Measurements from ENCODE around the gene HIVEP2. TPM values are rescaled to one million over a fixed set of nuclear protein-coding genes. Genes with fewer than 3 reads are reported as not detected.

HIVEP2 gene
- total and polyA plus RNA-seq, 3 donors from 2014 or later = 4.7 to 10.8 (median 10.7) TPM

DNA sequence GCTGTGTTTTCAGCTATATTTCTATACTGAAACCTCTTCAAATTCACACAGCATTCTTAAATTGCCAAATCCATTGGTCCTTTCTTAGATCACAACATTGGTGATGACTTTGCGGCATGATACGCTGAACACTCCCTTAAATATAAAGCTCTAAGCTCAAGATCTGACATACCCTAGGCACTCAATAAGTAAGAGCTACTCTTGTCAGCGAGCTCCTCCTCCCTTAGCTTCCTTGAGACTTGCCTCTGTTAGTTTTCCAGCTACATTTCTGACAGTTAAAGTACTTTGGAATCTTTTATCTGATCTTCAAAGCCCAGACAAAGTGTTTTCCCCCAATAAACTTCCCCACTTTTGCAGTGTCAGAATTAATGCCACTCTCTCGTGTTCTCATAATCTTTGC is 117.0 kb downstream of the HIVEP2 start:
- 95 to 96% methylated on average over 4 of the region's 4 CpGs for WGBS, 2 donors
- TF ChIP-seq POLR2A (IDR thresholded peaks at IDR 0.05) = no peak
- TF ChIP-seq, protein P1, sequence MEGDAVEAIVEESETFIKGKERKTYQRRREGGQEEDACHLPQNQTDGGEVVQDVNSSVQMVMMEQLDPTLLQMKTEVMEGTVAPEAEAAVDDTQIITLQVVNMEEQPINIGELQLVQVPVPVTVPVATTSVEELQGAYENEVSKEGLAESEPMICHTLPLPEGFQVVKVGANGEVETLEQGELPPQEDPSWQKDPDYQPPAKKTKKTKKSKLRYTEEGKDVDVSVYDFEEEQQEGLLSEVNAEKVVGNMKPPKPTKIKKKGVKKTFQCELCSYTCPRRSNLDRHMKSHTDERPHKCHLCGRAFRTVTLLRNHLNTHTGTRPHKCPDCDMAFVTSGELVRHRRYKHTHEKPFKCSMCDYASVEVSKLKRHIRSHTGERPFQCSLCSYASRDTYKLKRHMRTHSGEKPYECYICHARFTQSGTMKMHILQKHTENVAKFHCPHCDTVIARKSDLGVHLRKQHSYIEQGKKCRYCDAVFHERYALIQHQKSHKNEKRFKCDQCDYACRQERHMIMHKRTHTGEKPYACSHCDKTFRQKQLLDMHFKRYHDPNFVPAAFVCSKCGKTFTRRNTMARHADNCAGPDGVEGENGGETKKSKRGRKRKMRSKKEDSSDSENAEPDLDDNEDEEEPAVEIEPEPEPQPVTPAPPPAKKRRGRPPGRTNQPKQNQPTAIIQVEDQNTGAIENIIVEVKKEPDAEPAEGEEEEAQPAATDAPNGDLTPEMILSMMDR (IDR thresholded peaks at IDR 0.05) = no peak

DNA sequence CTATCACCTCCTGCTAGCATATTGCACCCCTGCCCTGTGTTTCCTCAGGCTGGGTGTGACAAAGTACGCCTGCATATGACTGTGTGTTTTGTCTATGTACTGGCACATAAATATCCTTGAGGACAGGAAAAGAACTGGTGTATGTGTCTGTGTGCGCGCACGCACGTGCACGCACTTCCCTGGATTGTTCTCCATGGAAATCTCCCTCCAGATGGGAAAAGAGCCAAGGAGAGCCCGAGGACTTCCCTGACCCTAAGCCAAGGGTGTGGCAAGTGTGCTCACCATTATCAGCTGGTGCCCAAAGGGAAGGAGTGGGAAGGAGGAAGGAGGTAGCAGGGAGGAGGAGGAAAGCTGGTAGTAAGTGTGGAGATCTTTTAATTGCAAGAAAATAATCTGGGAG is 117.6 kb downstream of the HIVEP2 start:
- no peak overlapping the region for H3K27ac ChIP-seq
- 84 to 87% methylated on average over 7 of the region's 7 CpGs for WGBS, 2 donors
- H3K36me3 ChIP-seq (ENCODE audit: low read depth, missing control alignments) = no peaks in the 10 kb centered on the region
- intact Hi-C loops (cut with DNase I; ENCODE audit: low total_unique reads) = no loop called here
- TF ChIP-seq, protein P1 (IDR thresholded peaks at IDR 0.05) = no peak
- TF ChIP-seq POLR2A (IDR thresholded peaks at IDR 0.05) = no peak
- H3K9me3 ChIP-seq = no peaks in the 10 kb centered on the region
- DNase-seq = no peak
- H3K27me3 ChIP-seq = no peaks in the 10 kb centered on the region
- no peaks in the 10 kb centered on the region for H3K4me1 ChIP-seq
- no peak overlapping the region for H3K4me3 ChIP-seq

More for the DNA sequence above, 117.0 kb downstream of the HIVEP2 start:
- no peaks in the 10 kb centered on the region for H3K9me3 ChIP-seq
- no peak overlapping the region for H3K27ac ChIP-seq
- no peaks in the 10 kb centered on the region for H3K27me3 ChIP-seq
- no peaks in the 10 kb centered on the region for H3K36me3 ChIP-seq (ENCODE audit: low read depth, missing control alignments)
- intact Hi-C loops (cut with DNase I; ENCODE audit: low total_unique reads) = no loop called here
- DNase-seq = no peak
- no peaks in the 10 kb centered on the region for H3K4me1 ChIP-seq
- H3K4me3 ChIP-seq = no peak overlapping the region

DNA sequence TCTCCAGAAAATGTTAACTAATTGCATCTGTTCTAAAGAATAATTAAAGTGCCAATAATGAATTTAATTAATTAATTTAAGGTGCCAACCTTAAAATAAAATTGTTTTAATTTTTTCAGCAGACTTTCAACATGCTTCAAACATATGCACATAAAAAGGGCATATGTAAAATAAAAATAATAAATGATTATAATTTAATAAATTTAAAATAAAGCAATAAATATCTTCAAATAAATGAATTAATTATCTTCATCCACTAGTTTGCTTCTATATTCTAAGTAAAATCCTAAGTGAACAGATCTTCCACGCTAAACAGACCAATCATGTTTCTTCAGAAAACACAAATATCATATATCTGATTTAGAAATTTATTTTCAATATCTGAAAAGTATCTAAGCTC is 119.2 kb downstream of the HIVEP2 start:
- Histone ChIP-seq H3K36me3 (ENCODE audit: low read depth, missing control alignments) (no peaks in the 10 kb centered on the region), H3K4me1 (peaks cover 3% of the 10 kb centered on the region), H3K27me3 (no peaks in the 10 kb centered on the region), H3K9me3 (no peaks in the 10 kb centered on the region), H3K27ac (no peak overlapping the region), H3K4me3 (no peak overlapping the region)
- 94 to 98% methylated on average over 1 of the region's 1 CpG for WGBS, 2 donors
- no peak for DNase-seq
- intact Hi-C loops (cut with DNase I; ENCODE audit: low total_unique reads) = no loop called here
- TF ChIP-seq POLR2A (IDR thresholded peaks at IDR 0.05) = no peak
- TF ChIP-seq, protein P1 (IDR thresholded peaks at IDR 0.05) = no peak

DNA sequence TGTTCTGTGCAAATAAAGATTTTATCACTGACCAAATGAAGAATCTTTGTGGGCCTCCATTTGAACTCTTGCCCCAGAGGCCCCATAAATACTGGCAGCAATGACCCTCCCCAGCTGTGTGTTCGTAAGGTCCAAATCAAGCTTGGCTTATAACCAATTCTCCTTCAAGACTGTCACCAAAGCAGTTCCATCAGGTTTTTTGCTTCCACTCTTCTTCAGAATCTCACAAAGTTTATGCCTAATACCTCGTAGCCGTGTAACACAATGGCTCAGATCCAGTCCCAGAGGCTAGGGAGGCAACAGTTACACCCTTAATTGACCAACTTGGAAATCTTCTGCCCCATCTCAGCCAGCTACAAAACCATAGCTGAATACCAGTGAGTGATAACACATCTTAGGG is 120.5 kb downstream of the HIVEP2 start:
- Histone ChIP-seq H3K4me1 (peaks cover 3% of the 10 kb centered on the region), H3K27me3 (no peaks in the 10 kb centered on the region), H3K9me3 (no peaks in the 10 kb centered on the region), H3K4me3 (no peak overlapping the region), H3K36me3 (ENCODE audit: low read depth, missing control alignments) (no peaks in the 10 kb centered on the region), H3K27ac (no peak overlapping the region)
- WGBS, 2 donors = 53 to 68% methylated on average over 3 of the region's 3 CpGs
- no peak for DNase-seq
- TF ChIP-seq POLR2A (IDR thresholded peaks at IDR 0.05) = no peak
- TF ChIP-seq, protein P1 (IDR thresholded peaks at IDR 0.05) = no peak
- intact Hi-C loops (cut with DNase I; ENCODE audit: low total_unique reads) = no loop called here

DNA sequence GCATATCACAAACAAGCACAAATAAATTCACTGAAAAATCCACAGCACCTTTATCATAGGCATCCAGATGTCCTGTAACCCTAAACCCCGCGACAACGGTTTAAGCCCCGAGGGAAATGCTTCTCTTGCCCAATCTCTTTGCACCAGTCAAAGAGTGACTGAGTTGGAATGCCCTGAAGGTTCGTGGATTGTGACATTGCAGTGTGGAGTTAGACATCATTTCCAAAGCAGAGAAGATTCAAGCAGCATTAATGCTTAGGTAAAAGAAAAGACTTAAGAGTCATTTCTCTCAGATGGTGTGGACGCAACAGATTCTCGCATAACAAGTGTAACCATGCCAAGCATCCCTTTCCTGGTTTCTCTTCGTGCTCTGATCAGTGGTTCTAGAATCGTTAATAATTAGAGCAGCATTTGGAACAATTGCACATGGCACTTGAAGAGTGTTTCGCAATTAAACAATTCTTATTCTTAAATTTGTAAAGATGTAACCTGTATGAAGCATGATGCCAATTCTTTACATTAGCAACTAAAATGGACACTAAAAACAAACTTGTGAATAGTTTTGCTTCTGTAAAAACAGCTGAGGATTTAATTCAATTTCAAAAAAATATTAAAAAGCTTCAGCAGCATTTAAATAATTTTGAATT is 121.6 kb downstream of the HIVEP2 start:
- Histone ChIP-seq H3K4me3 (no peak overlapping the region), H3K27ac (no peak overlapping the region), H3K36me3 (ENCODE audit: low read depth, missing control alignments) (no peaks in the 10 kb centered on the region), H3K27me3 (no peaks in the 10 kb centered on the region), H3K4me1 (peaks cover 3% of the 10 kb centered on the region), H3K9me3 (no peaks in the 10 kb centered on the region)
- intact Hi-C loops (cut with DNase I; ENCODE audit: low total_unique reads) = no loop called here
- DNase-seq = no peak
- TF ChIP-seq POLR2A (IDR thresholded peaks at IDR 0.05) = no peak
- TF ChIP-seq, protein P1 (IDR thresholded peaks at IDR 0.05) = no peak
- WGBS, 2 donors = 72 to 82% methylated on average over 10 of the region's 10 CpGs
